K562 (cell line): ENCODE data around the gene HDAC7. TPM values are rescaled to one million over a fixed set of nuclear protein-coding genes. Genes with fewer than 3 reads are reported as not detected.

ENCODE experiments used
- BRCA1 ChIP-seq, 2 experiments: fragments of 450-650 bp in 1 of 2; sonication (generic) in 1 of 2; formaldehyde crosslinking in 1 of 2; IDR thresholded peaks; 2 replicates each; pipeline versions ENCODE4 v1.5.0 to v1.6.1; 2017 to 2020; ENCODE audit warnings: mild to moderate bottlenecking in 1 of 2, missing genetic modification reagents in 1 of 2
- E2F3 ChIP-seq: fragments of 250-450 bp; sonication (Bioruptor Pico); IDR thresholded peaks from 2 replicates; pipeline ENCODE4 v1.4.0; 2020; ENCODE audit warnings: mild to moderate bottlenecking
- GMEB1 ChIP-seq: fragments of 250-450 bp; sonication (Bioruptor Pico); IDR thresholded peaks from 2 replicates; pipeline ENCODE4 v1.4.0; 2020; ENCODE audit warnings: mild to moderate bottlenecking
- KDM2B ChIP-seq: fragments of 250-450 bp; sonication (Bioruptor Pico); IDR thresholded peaks from 2 replicates; pipeline ENCODE4 v1.8.0; 2021; ENCODE audit warnings: mild to moderate bottlenecking, moderate library complexity
- NEUROD1 ChIP-seq: fragments of 150-350 bp; IDR thresholded peaks from 2 replicates; pipeline ENCODE4 v1.6.1; 2014; ENCODE audit warnings: borderline replicate concordance, low read length, low read depth; ENCODE audit not compliant: partially characterized antibody
- PHTF2 ChIP-seq: fragments of 250-450 bp; sonication (Bioruptor Pico); IDR thresholded peaks from 2 replicates; pipeline ENCODE4 v1.5.0; 2021; ENCODE audit warnings: mild to moderate bottlenecking
- POLR2G ChIP-seq: fragments of 200-400 bp; formaldehyde crosslinking; IDR thresholded peaks from 2 replicates; pipeline ENCODE4 v1.6.1; 2017; ENCODE audit warnings: low read depth, mild to moderate bottlenecking, antibody characterized with exemption, low read length, moderate library complexity
- SIN3A ChIP-seq, 2 experiments: fragments of 150-350 bp in 1 of 2; IDR thresholded peaks; 2 replicates each; pipeline ENCODE4 v1.6.1; 2011 to 2016; ENCODE audit warnings: borderline replicate concordance in 2 of 2, low read depth in 2 of 2, low read length in 2 of 2, mild to moderate bottlenecking in 2 of 2, moderate library complexity in 2 of 2; ENCODE audit not compliant: control insufficient read depth in 1 of 2
- SMAD3 ChIP-seq: fragments of 450-650 bp; formaldehyde crosslinking; conservative IDR thresholded peaks from 2 replicates; pipeline ENCODE4 v1.4.0; 2020; ENCODE audit warnings: mild to moderate bottlenecking
- STAT6 ChIP-seq: sonication (generic); formaldehyde crosslinking; IDR thresholded peaks from 2 replicates; pipeline ENCODE4 v1.8.1; 2023; ENCODE audit warnings: mild to moderate bottlenecking, missing genetic modification reagents
- TRIM24 ChIP-seq, 2 experiments: fragments of 450-650 bp; IDR thresholded peaks; 2 replicates each; pipeline ENCODE4 v1.6.1; 2016
- UBTF ChIP-seq, 2 experiments: IDR thresholded peaks; 2 replicates each; pipeline ENCODE4 v1.6.1; 2012; ENCODE audit warnings: improper control_type of control experiment in 2 of 2, low read depth in 2 of 2, low read length in 2 of 2, borderline replicate concordance in 1 of 2
- ZEB2 ChIP-seq: fragments of 450-650 bp; IDR thresholded peaks from 2 replicates; pipeline ENCODE4 v1.6.1; 2016
- ZFP30 ChIP-seq: fragments of 250-450 bp; sonication (Bioruptor Pico); IDR thresholded peaks from 2 replicates; pipeline ENCODE4 v1.8.0; 2022; ENCODE audit warnings: moderate library complexity, mild to moderate bottlenecking, inconsistent platforms, borderline replicate concordance
- ZNF146 ChIP-seq: IDR thresholded peaks from one replicate; pipeline ENCODE4 v1.6.1; 2018; ENCODE audit warnings: missing compliant biosample characterization; ENCODE audit not compliant: unreplicated experiment
- ZNF280B ChIP-seq: fragments of 250-450 bp; sonication (Bioruptor Pico); IDR thresholded peaks from 2 replicates; pipeline ENCODE4 v1.5.1; 2021; ENCODE audit warnings: mild to moderate bottlenecking
- ZNF282 ChIP-seq: sonication (generic); formaldehyde crosslinking; IDR thresholded peaks from 2 replicates; pipeline ENCODE4 v1.8.1; 2023; ENCODE audit warnings: missing genetic modification reagents
- ZNF589 ChIP-seq: fragments of 200-800 bp; sonication (Bioruptor generic); IDR thresholded peaks from 2 replicates; pipeline ENCODE4 v1.6.1; 2016; ENCODE audit warnings: low read depth, missing genetic modification characterization, missing compliant biosample characterization
- polyA plus RNA-seq, 8 experiments: library from polyadenylated mRNA; depleted of rRNA in 4 of 8; stranded (reverse) in 5 of 8; unstranded in 3 of 8; fragments of >200 nt; fragmentation: Nextera tagmentation in 2 of 8; fragmentation: Illumina TruSeq in 1 of 8; extraction: Ambion mirVana in 2 of 8; extraction: Trizol in 1 of 8; gene quantifications; 2 replicates each; pipeline versions ENCODE4 v1.2.1 to v1.2.3, GENCODE V29; 2011 to 2014; ENCODE audit warnings: inconsistent platforms in 1 of 8, missing spikeins in 1 of 8
- total RNA-seq, 7 experiments: library from RNA; depleted of rRNA in 6 of 7; stranded (reverse); fragments of >200 nt in 6 of 7; fragmentation: Illumina TruSeq in 2 of 7; extraction: Trizol in 2 of 7; gene quantifications; 2 replicates each; pipeline versions ENCODE4 v1.2.1 to v1.2.3, GENCODE V29; 2011 to 2021; ENCODE audit warnings: low replicate concordance in 1 of 7

The HDAC7 gene
- total and polyA plus RNA-seq, 9 of the 15 experiments (the other 6 are each of a cell fraction or from before 2014, with no cell fraction given) = 2.5 to 129 (median 31.1) TPM

GRCh38 chr12:47777741-47778558, 41.8 kb downstream of the HDAC7 start (continued):
- TF ChIP-seq GMEB1 (CRISPR knock-in tag) = no peak
- no peak for TF ChIP-seq ZFP30 (CRISPR knock-in tag)
- no peak for TF ChIP-seq ZNF146
- TF ChIP-seq UBTF (IDR thresholded peaks at IDR 0.05; ENCODE audit: borderline replicate concordance in 1 of 2, low read depth in 2 of 2, low read length in 2 of 2) = 0 out of 4 replicates have a peak, but pooled peaks of 1 of the 2 experiments have one; percentile 48
- no peak for TF ChIP-seq KDM2B
- peak; percentile 95 for TF ChIP-seq ZNF589 (CRISPR knock-in tag)
- no peak for TF ChIP-seq SMAD3 (CRISPR knock-in tag)
- peak; percentile 91 to 93 for TF ChIP-seq TRIM24 (IDR thresholded peaks at IDR 0.05)
- peak; percentile 57 for TF ChIP-seq NEUROD1
- peak; percentile 78 for TF ChIP-seq ZEB2
- no peak for TF ChIP-seq E2F3
- no peak for TF ChIP-seq ZNF282 (CRISPR knock-in tag)
- no peak for TF ChIP-seq PHTF2 (CRISPR knock-in tag)
- no peak for TF ChIP-seq ZNF280B (CRISPR knock-in tag)
- TF ChIP-seq STAT6 (CRISPR knock-in tag) = no peak
- TF ChIP-seq SIN3A (IDR thresholded peaks at IDR 0.05; ENCODE audit: borderline replicate concordance in 2 of 2, control insufficient read depth in 1 of 2, low read depth in 2 of 2, low read length in 2 of 2) = peak; percentile 26 to 32; a peak in 1 of 4 replicates
- no peak for TF ChIP-seq BRCA1 (IDR thresholded peaks at IDR 0.05)
- no peak for TF ChIP-seq BRCA1 (CRISPR knock-in tag; IDR thresholded peaks at IDR 0.05)
- peak; percentile 59 for TF ChIP-seq POLR2G
